GM23338 (cell line): ENCODE results near the gene RPL21. TPM values are rescaled to one million over a fixed set of nuclear protein-coding genes. Genes with fewer than 3 reads are reported as not detected.

ENCODE experiments used
- ATAC-seq: fragments of 200-7000 bp; cut with Tn5 transposase; 3 replicates; pipeline ENCODE4 v1.9.1; 2020
- DNase-seq: peaks from one replicate; pipeline ENCODE4 v3.0.0-alpha.2; 2015; ENCODE audit warnings: low spot score
- H2AFZ ChIP-seq: fragments of 200-600 bp; sonication (generic); 2 replicates; pipeline ENCODE4 v1.8.0; 2016; ENCODE audit warnings: antibody characterized with exemption, mild to moderate bottlenecking, moderate library complexity
- H3F3A ChIP-seq: fragments of 200-600 bp; sonication (generic); replicated peaks from 2 replicates; pipeline ENCODE4 v1.8.0; 2017; ENCODE audit warnings: antibody characterized with exemption, mixed run types, low read depth
- H3K27ac ChIP-seq: fragments of 200-600 bp; sonication (generic); 2 replicates; pipeline ENCODE4 v1.6.1; 2016; ENCODE audit warnings: low read depth
- H3K27me3 ChIP-seq: fragments of 200-600 bp; sonication (generic); 2 replicates; pipeline ENCODE4 v1.8.0; 2016; ENCODE audit warnings: mild to moderate bottlenecking, mixed run types, moderate library complexity; ENCODE audit not compliant: insufficient read depth
- H3K36me3 ChIP-seq: fragments of 200-600 bp; sonication (generic); 2 replicates; pipeline ENCODE4 v1.8.0; 2016; ENCODE audit warnings: mild to moderate bottlenecking; ENCODE audit not compliant: insufficient read depth
- H3K4me1 ChIP-seq: fragments of 200-600 bp; sonication (generic); 2 replicates; pipeline ENCODE4 v1.8.0; 2016; ENCODE audit warnings: mild to moderate bottlenecking, moderate library complexity; ENCODE audit not compliant: insufficient read depth
- H3K4me2 ChIP-seq: fragments of 200-600 bp; sonication (generic); 2 replicates; pipeline ENCODE4 v1.7.1; 2017; ENCODE audit warnings: mixed run types
- H3K4me3 ChIP-seq: fragments of 200-600 bp; sonication (generic); 2 replicates; pipeline ENCODE4 v1.6.1; 2016; ENCODE audit warnings: mixed run types
- H3K79me2 ChIP-seq: fragments of 200-600 bp; sonication (generic); replicated peaks from 2 replicates; pipeline ENCODE4 v1.8.0; 2017; ENCODE audit warnings: mild to moderate bottlenecking; ENCODE audit not compliant: insufficient read depth
- H3K9me2 ChIP-seq: fragments of 200-600 bp; sonication (generic); 2 replicates; pipeline ENCODE4 v1.8.0; 2017; ENCODE audit not compliant: insufficient read depth
- H4K20me1 ChIP-seq: fragments of 200-600 bp; sonication (generic); replicated peaks from 2 replicates; pipeline ENCODE4 v1.8.0; 2017; ENCODE audit warnings: mild to moderate bottlenecking; ENCODE audit not compliant: insufficient read depth
- H3K27ac Mint-ChIP-seq: 2 replicates; pipeline ENCODE4 v1.8.0; 2020; ENCODE audit warnings: inconsistent platforms, mild to moderate bottlenecking, moderate library complexity, mixed read lengths
- H3K27me3 Mint-ChIP-seq: 3 replicates; pipeline ENCODE4 v1.8.0; 2022; ENCODE audit warnings: low read depth, mild to moderate bottlenecking, moderate library complexity, mixed read lengths, inconsistent platforms; ENCODE audit not compliant: insufficient read depth, poor library complexity
- H3K36me3 Mint-ChIP-seq: 3 replicates; pipeline ENCODE4 v1.8.0; 2021; ENCODE audit warnings: low read depth, mild to moderate bottlenecking, inconsistent platforms, moderate library complexity, mixed read lengths
- H3K4me1 Mint-ChIP-seq: 3 replicates; pipeline ENCODE4 v1.8.0; 2020; ENCODE audit warnings: mild to moderate bottlenecking, inconsistent platforms, mixed read lengths
- H3K4me3 Mint-ChIP-seq: 3 replicates; pipeline ENCODE4 v1.8.0; 2021; ENCODE audit warnings: moderate library complexity, mild to moderate bottlenecking, inconsistent platforms, mixed read lengths
- H3K9me3 Mint-ChIP-seq: 3 replicates; pipeline ENCODE4 v1.8.0; 2020; ENCODE audit warnings: moderate library complexity, mild to moderate bottlenecking, inconsistent platforms, mixed read lengths
- CREB1 ChIP-seq: fragments of 250-450 bp; sonication (Bioruptor Pico); IDR thresholded peaks from 2 replicates; pipeline ENCODE4 v1.5.0; 2020; ENCODE audit warnings: low read depth, mild to moderate bottlenecking, moderate library complexity
- CTCF ChIP-seq, 2 experiments: fragments of 200-600 bp in 1 of 2; sonication (generic) in 1 of 2; conservative IDR thresholded peaks; 2 replicates each; pipeline versions ENCODE4 v1.5.1 to v1.6.1; 2016 to 2017; ENCODE audit warnings: antibody characterized with exemption in 2 of 2, low read depth in 2 of 2, mild to moderate bottlenecking in 2 of 2, moderate library complexity in 1 of 2
- ETS1 ChIP-seq: IDR thresholded peaks from 2 replicates; pipeline ENCODE4 v1.6.1; 2016; ENCODE audit warnings: antibody characterized with exemption
- EZH2 ChIP-seq: fragments of 200-600 bp; sonication (generic); IDR thresholded peaks from one replicate; pipeline ENCODE4 v1.8.0; 2017; ENCODE audit warnings: antibody characterized with exemption, mild to moderate bottlenecking, low read depth; ENCODE audit not compliant: unreplicated experiment
- EZH2phosphoT487 ChIP-seq: fragments of 200-600 bp; sonication (generic); IDR thresholded peaks from one replicate; pipeline ENCODE4 v1.8.1; 2018; ENCODE audit warnings: antibody characterized with exemption; ENCODE audit not compliant: unreplicated experiment
- JUNB ChIP-seq: IDR thresholded peaks from one replicate; pipeline ENCODE4 v1.6.1; 2016; ENCODE audit warnings: antibody characterized with exemption; ENCODE audit not compliant: unreplicated experiment
- NANOG ChIP-seq: IDR thresholded peaks from 2 replicates; pipeline ENCODE4 v1.6.1; 2016; ENCODE audit warnings: antibody characterized with exemption, borderline replicate concordance
- POLR2AphosphoS5 ChIP-seq: IDR thresholded peaks from 2 replicates; pipeline ENCODE4 v1.6.1; 2016; ENCODE audit warnings: antibody characterized with exemption, low read depth
- REST ChIP-seq: IDR thresholded peaks from one replicate; pipeline ENCODE4 v1.6.1; 2018; ENCODE audit warnings: antibody characterized with exemption; ENCODE audit not compliant: unreplicated experiment
- STAT1 ChIP-seq: IDR thresholded peaks from one replicate; pipeline ENCODE4 v1.6.1; 2016; ENCODE audit warnings: antibody characterized with exemption; ENCODE audit not compliant: unreplicated experiment
- ZNF114 ChIP-seq: fragments of 250-450 bp; sonication (Bioruptor Pico); IDR thresholded peaks from 2 replicates; pipeline ENCODE4 v1.5.0; 2020; ENCODE audit warnings: mild to moderate bottlenecking, moderate library complexity
- ZNF331 ChIP-seq: fragments of 250-450 bp; sonication (Bioruptor Pico); IDR thresholded peaks from 2 replicates; pipeline ENCODE4 v1.5.0; 2020; ENCODE audit warnings: low read depth, mild to moderate bottlenecking, moderate library complexity
- polyA plus RNA-seq: library from polyadenylated mRNA; unstranded; fragments of >200 nt; fragmentation: Nextera tagmentation; extraction: Ambion mirVana; gene quantifications from 2 replicates; pipeline ENCODE4 v1.2.1, GENCODE V29; 2016
- total RNA-seq: library from RNA; depleted of rRNA; stranded (reverse); fragments of >200 nt; shearing (Covaris generic); gene quantifications from 2 replicates; pipeline ENCODE4 v1.2.3, GENCODE V29; 2014

The RPL21 gene
- total and polyA plus RNA-seq, 2 experiments from 2014 or later: 1,037 to 1,343 TPM

GRCh38 chr13:27295096-27295495, 43.7 kb downstream of the RPL21 start:
- Mint-ChIP-seq H3K36me3 (no peaks in the 10 kb centered on the region), H3K27me3 (peaks cover 2% of the 10 kb centered on the region), H3K4me3 (no peak overlapping the region), H3K4me1 (no peaks in the 10 kb centered on the region; the same call in 2 of the 3 replicates), H3K9me3 (peaks cover 2% of the 10 kb centered on the region; the same call in 1 of the 3 replicates), H3K27ac (no peak overlapping the region)
- H3K9me2 ChIP-seq: no peaks in the 10 kb centered on the region
- H3K36me3 ChIP-seq: no peaks in the 10 kb centered on the region
- no peaks in the 10 kb centered on the region for H3K79me2 ChIP-seq
- H3K4me1 ChIP-seq: no peaks in the 10 kb centered on the region
- no peaks in the 10 kb centered on the region for H3F3A ChIP-seq
- TF ChIP-seq CREB1 (CRISPR knock-in tag) (no peak), NANOG (no peak), CTCF (conservative IDR thresholded peaks at IDR 0.05; ENCODE audit: low read depth in 2 of 2) (no peak), JUNB (no peak), ETS1 (no peak), EZH2 (no peak)
- H3K27ac ChIP-seq: no peak overlapping the region
- ATAC-seq (no peak), DNase-seq (no peak)
- H2AFZ ChIP-seq: no peak overlapping the region
- no peak overlapping the region for H3K4me3 ChIP-seq
- H3K27me3 ChIP-seq: no peaks in the 10 kb centered on the region
- H3K4me2 ChIP-seq: no peak overlapping the region
- no peaks in the 10 kb centered on the region for H4K20me1 ChIP-seq

GRCh38 chr13:27295660-27296059, 44.3 kb downstream of the RPL21 start:
- ATAC-seq (no peak), DNase-seq (no peak)
- no peak overlapping the region for H3K4me2 ChIP-seq
- no peaks in the 10 kb centered on the region for H3K4me1 ChIP-seq
- TF ChIP-seq NANOG: no peak
- TF ChIP-seq ZNF114 (CRISPR knock-in tag): no peak
- H3K27me3 ChIP-seq: no peaks in the 10 kb centered on the region
- no peaks in the 10 kb centered on the region for H3K36me3 Mint-ChIP-seq
- no peak overlapping the region for H3K27ac Mint-ChIP-seq
- peaks cover 2% of the 10 kb centered on the region; the same call in 1 of the 3 replicates for H3K9me3 Mint-ChIP-seq
- no peaks in the 10 kb centered on the region for H4K20me1 ChIP-seq
- H3F3A ChIP-seq: no peaks in the 10 kb centered on the region
- no peak overlapping the region for H3K4me3 Mint-ChIP-seq
- no peak overlapping the region for H3K27ac ChIP-seq
- no peaks in the 10 kb centered on the region for H3K9me2 ChIP-seq
- H3K4me3 ChIP-seq: no peak overlapping the region
- H3K27me3 Mint-ChIP-seq: peaks cover 2% of the 10 kb centered on the region
- H3K36me3 ChIP-seq: no peaks in the 10 kb centered on the region
- H2AFZ ChIP-seq: no peak overlapping the region
- H3K4me1 Mint-ChIP-seq: no peaks in the 10 kb centered on the region; the same call in 2 of the 3 replicates
- no peaks in the 10 kb centered on the region for H3K79me2 ChIP-seq

GRCh38 chr13:27296496-27296895, 45.1 kb downstream of the RPL21 start:
- Histone ChIP-seq H2AFZ (peak overlapping the region; percentile 47; the same call in 1 of the 2 replicates), H4K20me1 (no peaks in the 10 kb centered on the region), H3K27me3 (no peaks in the 10 kb centered on the region), H3K79me2 (no peaks in the 10 kb centered on the region), H3K4me2 (no peak overlapping the region), H3K27ac (no peak overlapping the region), H3K4me3 (no peak overlapping the region), H3F3A (no peaks in the 10 kb centered on the region), H3K36me3 (no peaks in the 10 kb centered on the region), H3K9me2 (no peaks in the 10 kb centered on the region), H3K4me1 (no peaks in the 10 kb centered on the region)
- Mint-ChIP-seq H3K4me3 (no peak overlapping the region), H3K27me3 (peaks cover 4% of the 10 kb centered on the region), H3K36me3 (no peaks in the 10 kb centered on the region), H3K9me3 (peaks cover 2% of the 10 kb centered on the region; the same call in 1 of the 3 replicates), H3K27ac (peak overlapping the region; percentile 56; the same call in 1 of the 2 replicates), H3K4me1 (no peaks in the 10 kb centered on the region; the same call in 2 of the 3 replicates)
- ATAC-seq: no peak
- no peak for DNase-seq
- TF ChIP-seq EZH2phosphoT487: no peak
- no peak for TF ChIP-seq ZNF331 (CRISPR knock-in tag)
- TF ChIP-seq CREB1 (CRISPR knock-in tag): no peak
- TF ChIP-seq REST: no peak
- no peak for TF ChIP-seq ZNF114 (CRISPR knock-in tag)
- no peak for TF ChIP-seq ETS1
- no peak for TF ChIP-seq POLR2AphosphoS5
- TF ChIP-seq STAT1: no peak
- TF ChIP-seq EZH2: no peak
- TF ChIP-seq NANOG: no peak
